BE2C (cell line): ENCODE results near the gene PSMA7.

Source experiments
- DNase-seq: peaks from one replicate; pipeline ENCODE4 v3.0.0-alpha.2; 2020
- H3K27me3 ChIP-seq: fragments of 250-450 bp; sonication (Bioruptor Pico); 2 replicates; pipeline ENCODE4 v1.5.1; 2020; ENCODE audit warnings: mild to moderate bottlenecking
- H3K36me3 ChIP-seq: fragments of 250-450 bp; sonication (Bioruptor Pico); 2 replicates; pipeline ENCODE4 v1.5.1; 2020; ENCODE audit warnings: mild to moderate bottlenecking
- H3K4me1 ChIP-seq: fragments of 250-450 bp; sonication (Bioruptor Pico); 2 replicates; pipeline ENCODE4 v1.5.1; 2020
- H3K4me3 ChIP-seq: 2 replicates; pipeline ENCODE4 v1.5.1; 2011; ENCODE audit warnings: low read depth, low read length
- H3K9me3 ChIP-seq: fragments of 250-450 bp; sonication (Bioruptor Pico); 2 replicates; pipeline ENCODE4 v1.5.1; 2020
- TF ChIP-seq, protein P1 (sequence below): IDR thresholded peaks from 2 replicates; pipeline ENCODE4 v1.5.1; 2012; ENCODE audit warnings: mild to moderate bottlenecking, low read depth, low read length

PSMA7 gene

DNA sequence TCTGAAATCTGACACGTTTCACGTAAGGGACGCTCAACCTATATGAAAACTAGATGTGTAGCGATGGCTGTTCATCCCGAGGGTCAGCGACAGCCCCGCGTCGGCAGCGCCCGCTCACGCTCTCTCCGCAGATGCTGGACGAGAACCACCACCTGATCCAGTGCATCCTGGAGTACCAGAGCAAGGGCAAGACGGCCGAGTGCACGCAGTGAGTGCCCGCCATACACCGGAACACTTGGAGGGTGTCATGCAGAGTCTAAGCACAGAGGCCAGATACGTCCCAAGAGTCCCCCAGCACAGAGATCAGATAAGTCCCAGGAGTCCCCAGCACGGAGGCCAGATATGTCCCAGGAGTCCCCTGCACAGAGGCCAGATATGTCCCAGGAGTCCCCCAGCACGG lies 15.3 kb upstream of the PSMA7 start:
- H3K4me3 ChIP-seq, result no peak overlapping the region
- H3K27me3 ChIP-seq, result no peaks in the 10 kb centered on the region
- peaks cover 50% of the 10 kb centered on the region for H3K36me3 ChIP-seq
- H3K9me3 ChIP-seq, result no peaks in the 10 kb centered on the region
- DNase-seq, result no peak
- TF ChIP-seq, protein P1, sequence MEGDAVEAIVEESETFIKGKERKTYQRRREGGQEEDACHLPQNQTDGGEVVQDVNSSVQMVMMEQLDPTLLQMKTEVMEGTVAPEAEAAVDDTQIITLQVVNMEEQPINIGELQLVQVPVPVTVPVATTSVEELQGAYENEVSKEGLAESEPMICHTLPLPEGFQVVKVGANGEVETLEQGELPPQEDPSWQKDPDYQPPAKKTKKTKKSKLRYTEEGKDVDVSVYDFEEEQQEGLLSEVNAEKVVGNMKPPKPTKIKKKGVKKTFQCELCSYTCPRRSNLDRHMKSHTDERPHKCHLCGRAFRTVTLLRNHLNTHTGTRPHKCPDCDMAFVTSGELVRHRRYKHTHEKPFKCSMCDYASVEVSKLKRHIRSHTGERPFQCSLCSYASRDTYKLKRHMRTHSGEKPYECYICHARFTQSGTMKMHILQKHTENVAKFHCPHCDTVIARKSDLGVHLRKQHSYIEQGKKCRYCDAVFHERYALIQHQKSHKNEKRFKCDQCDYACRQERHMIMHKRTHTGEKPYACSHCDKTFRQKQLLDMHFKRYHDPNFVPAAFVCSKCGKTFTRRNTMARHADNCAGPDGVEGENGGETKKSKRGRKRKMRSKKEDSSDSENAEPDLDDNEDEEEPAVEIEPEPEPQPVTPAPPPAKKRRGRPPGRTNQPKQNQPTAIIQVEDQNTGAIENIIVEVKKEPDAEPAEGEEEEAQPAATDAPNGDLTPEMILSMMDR, result no peak
- H3K4me1 ChIP-seq, result peaks cover 34% of the 10 kb centered on the region

DNA sequence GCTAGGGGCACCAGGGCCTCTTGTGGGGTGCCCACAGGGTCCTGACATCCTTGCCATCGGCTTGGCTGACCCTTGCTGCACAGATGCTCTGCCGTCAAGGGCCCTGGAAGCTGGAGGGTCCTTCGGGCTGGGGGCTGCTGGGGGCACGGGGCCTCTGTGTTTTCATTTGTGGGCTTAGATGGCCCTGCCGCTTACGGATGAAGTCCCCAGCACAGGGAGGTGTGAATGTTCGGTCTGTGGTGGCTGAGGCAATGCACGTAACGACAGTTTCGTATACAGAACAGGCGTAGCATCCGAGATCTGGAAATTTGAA lies 14.8 kb upstream of the PSMA7 start:
- no peak for DNase-seq
- Histone ChIP-seq H3K4me1 (peaks cover 34% of the 10 kb centered on the region), H3K4me3 (no peak overlapping the region), H3K9me3 (no peaks in the 10 kb centered on the region), H3K36me3 (peaks cover 52% of the 10 kb centered on the region), H3K27me3 (no peaks in the 10 kb centered on the region)
- TF ChIP-seq, protein P1, result no peak

DNA sequence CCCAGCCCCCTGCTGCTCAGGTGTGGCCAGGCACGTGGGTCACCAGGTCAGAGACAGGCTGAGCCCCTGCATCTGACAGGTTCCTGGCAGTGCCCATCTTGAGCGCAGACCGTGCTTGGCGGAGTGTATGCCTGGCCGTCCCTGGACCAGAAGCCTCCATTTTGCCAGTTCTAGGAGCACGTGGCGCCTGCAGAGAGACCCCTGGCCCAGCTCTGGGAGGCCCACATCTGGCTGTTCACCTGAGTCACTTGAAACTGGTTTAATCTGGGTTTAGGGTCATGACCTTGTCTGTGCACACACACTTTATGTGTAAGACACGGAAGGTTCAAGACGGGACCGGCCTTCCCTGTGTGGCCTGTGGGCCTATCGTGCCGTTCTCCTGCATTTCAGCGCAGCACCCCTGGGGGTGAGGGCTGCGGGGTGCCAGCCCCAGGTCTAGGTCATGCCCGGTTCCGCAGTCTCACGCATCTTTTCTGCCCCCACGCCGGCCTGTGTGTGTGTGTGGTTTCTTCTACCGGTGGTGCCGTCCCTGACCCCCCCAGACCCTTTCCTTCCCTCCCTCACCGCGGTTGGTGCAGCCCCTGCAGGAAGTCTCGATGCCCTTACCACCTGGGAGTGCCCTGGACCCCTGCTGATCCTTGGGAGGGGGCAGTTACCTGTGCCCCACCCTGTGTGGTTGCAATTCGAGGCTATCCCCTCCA lies 14.3 kb upstream of the PSMA7 start:
- TF ChIP-seq, protein P1, result no peak
- H3K9me3 ChIP-seq, result no peaks in the 10 kb centered on the region
- no peak overlapping the region for H3K4me3 ChIP-seq
- no peak for DNase-seq
- peaks cover 34% of the 10 kb centered on the region for H3K4me1 ChIP-seq
- H3K36me3 ChIP-seq, result peaks cover 52% of the 10 kb centered on the region
- no peaks in the 10 kb centered on the region for H3K27me3 ChIP-seq

DNA sequence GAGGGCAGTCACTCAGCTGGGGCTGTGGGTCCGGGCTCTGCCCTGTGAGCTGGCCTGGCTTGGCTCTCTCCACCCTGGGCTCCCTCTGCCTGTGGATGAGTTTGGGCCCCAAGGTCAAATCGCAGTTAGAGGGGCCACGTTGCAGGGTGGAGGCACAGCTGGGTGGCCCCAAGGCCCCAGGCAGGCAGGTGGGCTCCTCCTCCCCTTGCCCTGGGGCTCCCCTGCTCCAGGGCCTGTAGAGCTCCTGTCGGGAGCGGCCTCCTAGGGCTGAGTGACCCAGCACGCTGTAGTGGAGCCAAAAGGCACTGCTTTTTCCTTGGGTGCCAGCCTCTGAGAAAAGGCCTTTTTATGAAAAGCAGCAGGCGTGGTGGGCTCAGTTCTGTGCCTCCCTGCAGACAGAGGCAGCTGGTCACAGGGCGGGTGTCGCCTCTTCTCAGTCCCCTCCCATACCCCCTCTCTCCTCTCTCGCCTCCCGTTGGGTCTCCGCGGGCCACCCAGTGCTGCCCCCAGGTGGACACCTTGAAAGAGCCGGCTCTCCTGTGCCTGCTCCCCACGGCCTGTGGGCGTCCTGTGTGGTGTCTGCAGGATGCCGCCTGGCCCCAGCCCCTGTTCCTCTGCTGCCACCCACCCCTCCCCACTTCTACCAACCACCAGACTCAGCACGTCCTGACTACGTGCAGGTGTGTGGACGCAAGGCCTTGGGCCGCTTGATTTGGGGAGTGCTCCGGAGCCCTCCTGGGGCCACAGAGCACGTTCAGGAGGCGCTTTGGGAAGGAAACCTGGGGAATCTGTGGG lies 13.6 kb upstream of the PSMA7 start:
- H3K4me3 ChIP-seq, result no peak overlapping the region
- H3K27me3 ChIP-seq, result no peaks in the 10 kb centered on the region
- TF ChIP-seq, protein P1, result peak; percentile 80
- peaks cover 54% of the 10 kb centered on the region for H3K36me3 ChIP-seq
- peaks cover 34% of the 10 kb centered on the region for H3K4me1 ChIP-seq
- no peaks in the 10 kb centered on the region for H3K9me3 ChIP-seq
- peak; percentile 89 for DNase-seq

DNA sequence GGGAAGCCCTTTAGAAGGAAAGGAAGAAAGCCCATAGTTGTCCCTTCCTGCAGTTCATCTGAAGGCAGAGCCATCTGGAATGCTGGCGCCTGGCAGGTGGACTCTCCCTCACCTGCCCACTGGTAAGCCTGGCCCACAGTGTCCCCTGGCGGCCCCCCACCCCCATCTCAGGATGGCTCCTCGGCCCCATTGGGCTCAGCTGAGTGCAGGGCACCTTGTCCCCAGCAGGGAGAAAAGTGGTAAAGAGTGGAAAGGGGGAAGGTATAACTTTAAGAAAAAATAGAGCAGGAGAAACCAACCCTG lies 13.0 kb upstream of the PSMA7 start:
- TF ChIP-seq, protein P1, result no peak
- peaks cover 29% of the 10 kb centered on the region for H3K4me1 ChIP-seq
- no peaks in the 10 kb centered on the region for H3K27me3 ChIP-seq
- H3K4me3 ChIP-seq, result no peak overlapping the region
- H3K36me3 ChIP-seq, result peaks cover 51% of the 10 kb centered on the region
- no peak for DNase-seq
- H3K9me3 ChIP-seq, result no peaks in the 10 kb centered on the region
